Activated CD4-positive, alpha-beta T cell treated with anti-CD3 and anti-CD28 coated beads, Interleukin-2, amount 50 U/mL, for 1 hour (primary cell): ENCODE data around the gene HEPN1.
A peak's percentile ranks its signal among the peaks of the same experiment; 100 is the strongest.

Experiments used
- DNase-seq: peaks from one replicate; pipeline ENCODE4 v3.0.0-alpha.2; 2020

HEPN1 gene

GRCh38 chr11:124918950-124919349 lies at the start of gene HEPN1:
Gene HEPN1, plus strand, starts transcription at chr11:124919250.
- no peak for DNase-seq

- DNase-seq: no peak
Measured at GRCh38 chr11:124869331-124869730, 49.7 kb upstream of the HEPN1 start.

GRCh38 chr11:124869856-124870387 lies 49.1 kb upstream of the HEPN1 start:
- no peak for DNase-seq

GRCh38 chr11:124870430-124870829 lies 48.6 kb upstream of the HEPN1 start:
- no peak for DNase-seq

- no peak for DNase-seq
Measured at GRCh38 chr11:124872280-124872679, 46.8 kb upstream of the HEPN1 start.

GRCh38 chr11:124872741-124873140 lies 46.3 kb upstream of the HEPN1 start:
- no peak for DNase-seq

- no peak for DNase-seq
Measured at GRCh38 chr11:124873951-124874350, 45.1 kb upstream of the HEPN1 start.

- no peak for DNase-seq
Measured at GRCh38 chr11:124874571-124875255, 44.3 kb upstream of the HEPN1 start.

GRCh38 chr11:124875401-124875800 lies 43.6 kb upstream of the HEPN1 start:
- no peak for DNase-seq

- peak; percentile 70 for DNase-seq
Measured at GRCh38 chr11:124875943-124876817, 42.9 kb upstream of the HEPN1 start.

- no peak for DNase-seq
Measured at GRCh38 chr11:124876818-124877630, 42.0 kb upstream of the HEPN1 start.

GRCh38 chr11:124877631-124877909 lies 41.5 kb upstream of the HEPN1 start:
- no peak for DNase-seq

- DNase-seq: no peak
Measured at GRCh38 chr11:124877910-124878758, 40.9 kb upstream of the HEPN1 start.

GRCh38 chr11:124878759-124879492 lies 40.1 kb upstream of the HEPN1 start:
- DNase-seq: no peak

- no peak for DNase-seq
Measured at GRCh38 chr11:124879493-124880289, 39.4 kb upstream of the HEPN1 start.

- no peak for DNase-seq
Measured at GRCh38 chr11:124880290-124880611, 38.8 kb upstream of the HEPN1 start.

- DNase-seq: no peak
Measured at GRCh38 chr11:124880958-124881357, 38.1 kb upstream of the HEPN1 start.

- no peak for DNase-seq
Measured at GRCh38 chr11:124882339-124883071, 36.5 kb upstream of the HEPN1 start.

GRCh38 chr11:124884340-124884739 lies 34.7 kb upstream of the HEPN1 start:
- DNase-seq: no peak

GRCh38 chr11:124884869-124885479 lies 34.1 kb upstream of the HEPN1 start:
- no peak for DNase-seq
